ENCODE results near the gene FRMPD1.

- TF ChIP-seq CTCF (IDR thresholded peaks at IDR 0.05): no peak
- TF ChIP-seq POLR2A (IDR thresholded peaks at IDR 0.05): no peak
Observed at GRCh38 chr9:37650873-37651768, at the start of gene FRMPD1.
